SJCRH30 (cell line): ENCODE results near the gene LRP1B. TPM values are rescaled to one million over a fixed set of nuclear protein-coding genes. Genes with fewer than 3 reads are reported as not detected.

Experiments used
- DNase-seq, 2 experiments: peaks; one replicate each; pipeline ENCODE4 v3.0.0-alpha.2; 2015 to 2020
- H3K27ac ChIP-seq: fragments of 250-450 bp; sonication (Bioruptor Pico); 2 replicates; pipeline ENCODE4 v1.5.1; 2020; ENCODE audit warnings: mild to moderate bottlenecking, moderate library complexity
- H3K27me3 ChIP-seq: fragments of 250-450 bp; sonication (Bioruptor Pico); 2 replicates; pipeline ENCODE4 v1.5.1; 2020; ENCODE audit warnings: mild to moderate bottlenecking, moderate library complexity
- H3K36me3 ChIP-seq: fragments of 250-450 bp; sonication (Bioruptor Pico); 2 replicates; pipeline ENCODE4 v1.5.1; 2020; ENCODE audit warnings: mild to moderate bottlenecking, moderate library complexity
- H3K4me1 ChIP-seq: fragments of 250-450 bp; sonication (Bioruptor Pico); 2 replicates; pipeline ENCODE4 v1.5.1; 2020; ENCODE audit warnings: mild to moderate bottlenecking, moderate library complexity
- H3K4me3 ChIP-seq: fragments of 250-450 bp; sonication (Bioruptor Pico); 2 replicates; pipeline ENCODE4 v1.5.1; 2020; ENCODE audit warnings: mild to moderate bottlenecking, moderate library complexity
- H3K9me3 ChIP-seq: fragments of 250-450 bp; sonication (Bioruptor Pico); replicated peaks from 2 replicates; pipeline ENCODE4 v1.5.1; 2020; ENCODE audit warnings: mild to moderate bottlenecking, moderate library complexity
- total RNA-seq: library from RNA; depleted of rRNA; stranded (reverse); fragments of >200 nt; shearing (Covaris generic); gene quantifications from 2 replicates; pipeline ENCODE4 v1.2.3, GENCODE V29; 2014

LRP1B gene
- total RNA-seq, 1 experiment from 2014 or later: 7.5 TPM

- Histone ChIP-seq H3K27ac (no peak overlapping the region), H3K9me3 (no peaks in the 10 kb centered on the region), H3K4me1 (no peaks in the 10 kb centered on the region), H3K4me3 (no peak overlapping the region), H3K36me3 (no peaks in the 10 kb centered on the region), H3K27me3 (no peaks in the 10 kb centered on the region)
- no peak for DNase-seq
These were observed 829.3 kb downstream of the LRP1B start for GRCh38 chr2:141301551-141301950.

GRCh38 chr2:141280037-141280436 is 850.8 kb downstream of the LRP1B start:
- DNase-seq: peak in 1 of 2 experiments; percentile 38
- Histone ChIP-seq H3K36me3 (no peaks in the 10 kb centered on the region), H3K27ac (no peak overlapping the region), H3K4me3 (no peak overlapping the region), H3K9me3 (no peaks in the 10 kb centered on the region), H3K4me1 (no peaks in the 10 kb centered on the region), H3K27me3 (no peaks in the 10 kb centered on the region)

- no peak overlapping the region for H3K4me3 ChIP-seq
- no peaks in the 10 kb centered on the region for H3K36me3 ChIP-seq
- no peak overlapping the region for H3K27ac ChIP-seq
- H3K9me3 ChIP-seq: no peaks in the 10 kb centered on the region
- no peaks in the 10 kb centered on the region for H3K4me1 ChIP-seq
- H3K27me3 ChIP-seq: no peaks in the 10 kb centered on the region
- DNase-seq: peak in 1 of 2 experiments; percentile 4
These were observed 859.5 kb downstream of the LRP1B start for GRCh38 chr2:141271346-141271745.

- H3K27me3 ChIP-seq: no peaks in the 10 kb centered on the region
- no peak for DNase-seq
- H3K4me1 ChIP-seq: no peaks in the 10 kb centered on the region
- no peak overlapping the region for H3K27ac ChIP-seq
- H3K36me3 ChIP-seq: no peaks in the 10 kb centered on the region
- no peaks in the 10 kb centered on the region for H3K9me3 ChIP-seq
- no peak overlapping the region for H3K4me3 ChIP-seq
These were observed 866.0 kb downstream of the LRP1B start for GRCh38 chr2:141264848-141265247.

- no peak overlapping the region for H3K4me3 ChIP-seq
- DNase-seq: no peak
- no peaks in the 10 kb centered on the region for H3K36me3 ChIP-seq
- no peaks in the 10 kb centered on the region for H3K27me3 ChIP-seq
- no peaks in the 10 kb centered on the region for H3K9me3 ChIP-seq
- H3K27ac ChIP-seq: no peak overlapping the region
- no peaks in the 10 kb centered on the region for H3K4me1 ChIP-seq
These were observed 869.9 kb downstream of the LRP1B start for GRCh38 chr2:141260911-141261310.

- H3K9me3 ChIP-seq: no peaks in the 10 kb centered on the region
These were observed 871.1 kb downstream of the LRP1B start for GRCh38 chr2:141259683-141260082.

GRCh38 chr2:141242008-141242407 is 888.8 kb downstream of the LRP1B start:
- Histone ChIP-seq H3K4me3 (no peak overlapping the region), H3K9me3 (no peaks in the 10 kb centered on the region), H3K27ac (no peak overlapping the region), H3K27me3 (no peaks in the 10 kb centered on the region), H3K36me3 (no peaks in the 10 kb centered on the region), H3K4me1 (no peaks in the 10 kb centered on the region)
- no peak for DNase-seq

More at GRCh38 chr2:141259683-141260082, 871.1 kb downstream of the LRP1B start:
- Histone ChIP-seq H3K4me1 (no peaks in the 10 kb centered on the region), H3K27ac (no peak overlapping the region), H3K4me3 (no peak overlapping the region), H3K27me3 (no peaks in the 10 kb centered on the region), H3K36me3 (no peaks in the 10 kb centered on the region)
- DNase-seq: no peak

GRCh38 chr2:141226560-141226959 is 904.3 kb downstream of the LRP1B start:
- no peak overlapping the region for H3K27ac ChIP-seq
- no peak for DNase-seq
- no peaks in the 10 kb centered on the region for H3K27me3 ChIP-seq
- no peak overlapping the region for H3K4me3 ChIP-seq
- H3K4me1 ChIP-seq: no peaks in the 10 kb centered on the region
- H3K36me3 ChIP-seq: no peaks in the 10 kb centered on the region
- 0 out of 2 replicates have a peak, but pooled peaks cover 3% of the 10 kb centered on the region for H3K9me3 ChIP-seq

GRCh38 chr2:141207036-141207385 is 923.8 kb downstream of the LRP1B start:
- H3K4me3 ChIP-seq: no peak overlapping the region
- H3K9me3 ChIP-seq: no peaks in the 10 kb centered on the region
- no peaks in the 10 kb centered on the region for H3K27me3 ChIP-seq
- no peaks in the 10 kb centered on the region for H3K4me1 ChIP-seq
- no peak overlapping the region for H3K27ac ChIP-seq
- DNase-seq: no peak
- no peaks in the 10 kb centered on the region for H3K36me3 ChIP-seq

- Histone ChIP-seq H3K27me3 (no peaks in the 10 kb centered on the region), H3K9me3 (no peaks in the 10 kb centered on the region), H3K4me3 (no peak overlapping the region), H3K36me3 (no peaks in the 10 kb centered on the region), H3K4me1 (peaks cover 3% of the 10 kb centered on the region; the same call in 1 of the 2 replicates), H3K27ac (no peak overlapping the region)
- DNase-seq: no peak
These were observed 929.7 kb downstream of the LRP1B start for GRCh38 chr2:141201016-141201565.

- Histone ChIP-seq H3K36me3 (no peaks in the 10 kb centered on the region), H3K27ac (no peak overlapping the region), H3K9me3 (no peaks in the 10 kb centered on the region), H3K4me1 (peaks cover 3% of the 10 kb centered on the region; the same call in 1 of the 2 replicates), H3K4me3 (no peak overlapping the region), H3K27me3 (no peaks in the 10 kb centered on the region)
- peak in 1 of 2 experiments; percentile 6 for DNase-seq
These were observed 930.6 kb downstream of the LRP1B start for GRCh38 chr2:141200191-141200590.

GRCh38 chr2:141199711-141200110 is 931.1 kb downstream of the LRP1B start:
- Histone ChIP-seq H3K4me3 (no peak overlapping the region), H3K9me3 (no peaks in the 10 kb centered on the region), H3K36me3 (no peaks in the 10 kb centered on the region), H3K27ac (no peak overlapping the region), H3K4me1 (peaks cover 3% of the 10 kb centered on the region; the same call in 1 of the 2 replicates), H3K27me3 (no peaks in the 10 kb centered on the region)
- no peak for DNase-seq

GRCh38 chr2:141195087-141195486 is 935.7 kb downstream of the LRP1B start:
- DNase-seq: peak in 1 of 2 experiments; percentile 11
- peaks cover 2% of the 10 kb centered on the region; the same call in 1 of the 2 replicates for H3K4me1 ChIP-seq
- H3K27ac ChIP-seq: no peak overlapping the region
- no peak overlapping the region for H3K4me3 ChIP-seq
- no peaks in the 10 kb centered on the region for H3K36me3 ChIP-seq
- H3K27me3 ChIP-seq: no peaks in the 10 kb centered on the region
- H3K9me3 ChIP-seq: no peaks in the 10 kb centered on the region

- 0 out of 2 replicates have a peak, but pooled peaks cover 7% of the 10 kb centered on the region for H3K4me1 ChIP-seq
- no peaks in the 10 kb centered on the region for H3K9me3 ChIP-seq
- H3K4me3 ChIP-seq: no peak overlapping the region
- DNase-seq: peak in 1 of 2 experiments; percentile 39
- H3K27ac ChIP-seq: 0 out of 2 replicates have a peak overlapping the region, but pooled peaks have one; percentile 2
- no peaks in the 10 kb centered on the region for H3K36me3 ChIP-seq
- no peaks in the 10 kb centered on the region for H3K27me3 ChIP-seq
These were observed 943.8 kb downstream of the LRP1B start for GRCh38 chr2:141187075-141187439.

- DNase-seq: peak in 1 of 2 experiments; percentile 10
- Histone ChIP-seq H3K4me3 (no peak overlapping the region), H3K27ac (0 out of 2 replicates have a peak overlapping the region, but pooled peaks have one; percentile 2), H3K4me1 (0 out of 2 replicates have a peak, but pooled peaks cover 7% of the 10 kb centered on the region), H3K36me3 (no peaks in the 10 kb centered on the region), H3K27me3 (no peaks in the 10 kb centered on the region), H3K9me3 (no peaks in the 10 kb centered on the region)
These were observed 944.3 kb downstream of the LRP1B start for GRCh38 chr2:141186413-141187074.
